Keratinocyte (primary cell): ENCODE results near the gene C10orf90. TPM values are rescaled to one million over a fixed set of nuclear protein-coding genes. Genes with fewer than 3 reads are reported as not detected.

Experiments
- DNase-seq: peaks from one replicate; pipeline ENCODE4 v3.0.0-alpha.2; 2011; ENCODE audit warnings: low read depth, missing footprints, low spot score
- FAIRE-seq: peaks from 2 replicates; lab custom pipeline; 2011; peaks lifted over from hg19 to GRCh38; lab: Jason Lieb, UNC
- H2AFZ ChIP-seq: 2 replicates; pipeline ENCODE4 v1.6.0; 2012; ENCODE audit warnings: low read length, control low read depth, inconsistent platforms; ENCODE audit not compliant: control insufficient read depth
- H3K27ac ChIP-seq: 2 replicates; pipeline ENCODE4 v1.5.1; 2011; ENCODE audit warnings: low read length; ENCODE audit not compliant: control insufficient read depth, insufficient read depth
- H3K27me3 ChIP-seq: 3 replicates; pipeline ENCODE4 v1.6.0; 2011; ENCODE audit warnings: low read length; ENCODE audit not compliant: control insufficient read depth, insufficient read depth; ENCODE audit errors: extremely low read depth
- H3K36me3 ChIP-seq, 2 experiments: 2 replicates in 1 of 2; 3 replicates in 1 of 2; pipeline ENCODE4 v1.5.1; 2011; ENCODE audit warnings: low read length in 2 of 2, mild to moderate bottlenecking in 1 of 2; ENCODE audit not compliant: control insufficient read depth in 2 of 2, insufficient read depth in 2 of 2; ENCODE audit errors: extremely low read depth in 1 of 2
- H3K4me1 ChIP-seq: 3 replicates; pipeline ENCODE4 v1.5.1; 2011; ENCODE audit warnings: low read length; ENCODE audit not compliant: control insufficient read depth, insufficient read depth; ENCODE audit errors: extremely low read depth
- H3K4me2 ChIP-seq: 3 replicates; pipeline ENCODE4 v1.6.0; 2011; ENCODE audit warnings: low read depth, low read length; ENCODE audit not compliant: control insufficient read depth, insufficient read depth; ENCODE audit errors: extremely low read depth
- H3K4me3 ChIP-seq, 3 experiments: fragments of 200-600 bp in 1 of 3; sonication (generic) in 1 of 3; 2 replicates in 2 of 3; 3 replicates in 1 of 3; pipeline ENCODE4 v1.5.1; 2011 to 2016; ENCODE audit warnings: low read length in 3 of 3, mild to moderate bottlenecking in 3 of 3, control low read depth in 2 of 3, inconsistent platforms in 1 of 3, low read depth in 1 of 3, mixed read lengths in 1 of 3, mixed run types in 1 of 3, moderate library complexity in 1 of 3; ENCODE audit not compliant: control insufficient read depth in 2 of 3, insufficient read depth in 2 of 3; ENCODE audit errors: extremely low read depth in 1 of 3
- H3K79me2 ChIP-seq: 2 replicates; pipeline ENCODE4 v1.6.0; 2012; ENCODE audit warnings: low read length; ENCODE audit not compliant: control insufficient read depth, insufficient read depth
- H3K9ac ChIP-seq: 3 replicates; pipeline ENCODE4 v1.6.0; 2011; ENCODE audit warnings: low read length; ENCODE audit not compliant: control insufficient read depth, insufficient read depth; ENCODE audit errors: extremely low read depth
- H3K9me1 ChIP-seq: 3 replicates; pipeline ENCODE4 v1.6.0; 2011; ENCODE audit warnings: low read length; ENCODE audit not compliant: control insufficient read depth, insufficient read depth; ENCODE audit errors: extremely low read depth
- H3K9me3 ChIP-seq: 2 replicates; pipeline ENCODE4 v1.5.1; 2012; ENCODE audit warnings: low read depth, low read length; ENCODE audit not compliant: control insufficient read depth
- H4K20me1 ChIP-seq: 3 replicates; pipeline ENCODE4 v1.6.0; 2011; ENCODE audit warnings: low read length; ENCODE audit not compliant: control insufficient read depth, insufficient read depth; ENCODE audit errors: extremely low read depth
- EZH2 ChIP-seq: IDR thresholded peaks from one replicate; pipeline ENCODE4 v1.6.1; 2012; ENCODE audit warnings: inconsistent platforms, mild to moderate bottlenecking, low read length, moderate library complexity
- dilution Hi-C: fragments of 300-500 bp; cut with MboI; formaldehyde crosslinking; loops from one replicate; pipeline ENCODE4 v1.7.0; 2020; ENCODE audit warnings: low sequenced_read_pairs; ENCODE audit not compliant: extremely low pct_ligation_motif_present
- polyA plus RNA-seq, 5 experiments: library from polyadenylated mRNA; depleted of rRNA in 3 of 5; stranded (reverse) in 3 of 5; stranded (forward) in 1 of 5; unstranded in 1 of 5; fragments of >200 nt; gene quantifications; 1 replicate in 1 of 5; 2 replicates in 3 of 5; 3 replicates in 1 of 5; pipeline versions ENCODE4 v1.2.1 to v1.2.3, GENCODE V29; 2011 to 2012; ENCODE audit warnings: missing spikeins in 2 of 5, low read depth in 1 of 5, low replicate concordance in 1 of 5
- TF ChIP-seq, protein P1 (sequence below), 3 experiments: IDR thresholded peaks in 1 of 3; conservative IDR thresholded peaks in 1 of 3; optimal IDR thresholded peaks in 1 of 3; 2 replicates in 2 of 3; 3 replicates in 1 of 3; pipeline versions ENCODE3 to v1.5.1; 2011; ENCODE audit warnings: low read length in 3 of 3, mild to moderate bottlenecking in 3 of 3, moderate library complexity in 2 of 3, control low read depth in 1 of 3, inconsistent platforms in 1 of 3; ENCODE audit not compliant: insufficient read depth in 2 of 3; ENCODE audit errors: extremely low read depth in 1 of 3

Gene C10orf90
- polyA plus RNA-seq, 1 donor (not counting 4 experiments of a cell fraction or from before 2014, with no cell fraction given), result not detected

DNA sequence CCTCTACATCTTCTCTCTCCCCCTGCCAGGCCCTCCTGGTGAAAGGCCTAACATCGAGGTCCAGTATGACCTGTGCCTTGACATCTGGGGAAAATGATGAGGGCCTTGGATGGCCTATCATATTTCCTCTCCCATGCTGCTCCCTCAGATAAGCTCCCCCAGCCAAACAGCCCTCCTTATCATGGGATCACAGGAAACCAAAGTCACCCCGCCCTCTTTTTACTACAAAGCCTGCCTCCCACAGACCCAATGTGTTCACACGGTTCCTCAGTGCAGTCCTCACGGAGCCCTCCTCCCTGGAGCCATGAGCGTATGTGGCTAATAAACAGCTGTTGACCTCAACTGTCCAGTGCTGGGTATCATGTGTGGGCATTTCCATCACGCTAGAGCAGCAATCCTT lies 32.0 kb downstream of the C10orf90 start:
- Histone ChIP-seq H3K36me3 (no peaks in the 10 kb centered on the region), H3K4me2 (no peak overlapping the region), H3K4me3 (no peak overlapping the region), H3K4me1 (no peaks in the 10 kb centered on the region), H4K20me1 (no peaks in the 10 kb centered on the region), H3K27ac (no peak overlapping the region), H3K9me1 (no peaks in the 10 kb centered on the region), H2AFZ (no peak overlapping the region), H3K9me3 (no peaks in the 10 kb centered on the region), H3K9ac (no peak overlapping the region), H3K79me2 (no peaks in the 10 kb centered on the region), H3K27me3 (no peaks in the 10 kb centered on the region)
- TF ChIP-seq, protein P1, sequence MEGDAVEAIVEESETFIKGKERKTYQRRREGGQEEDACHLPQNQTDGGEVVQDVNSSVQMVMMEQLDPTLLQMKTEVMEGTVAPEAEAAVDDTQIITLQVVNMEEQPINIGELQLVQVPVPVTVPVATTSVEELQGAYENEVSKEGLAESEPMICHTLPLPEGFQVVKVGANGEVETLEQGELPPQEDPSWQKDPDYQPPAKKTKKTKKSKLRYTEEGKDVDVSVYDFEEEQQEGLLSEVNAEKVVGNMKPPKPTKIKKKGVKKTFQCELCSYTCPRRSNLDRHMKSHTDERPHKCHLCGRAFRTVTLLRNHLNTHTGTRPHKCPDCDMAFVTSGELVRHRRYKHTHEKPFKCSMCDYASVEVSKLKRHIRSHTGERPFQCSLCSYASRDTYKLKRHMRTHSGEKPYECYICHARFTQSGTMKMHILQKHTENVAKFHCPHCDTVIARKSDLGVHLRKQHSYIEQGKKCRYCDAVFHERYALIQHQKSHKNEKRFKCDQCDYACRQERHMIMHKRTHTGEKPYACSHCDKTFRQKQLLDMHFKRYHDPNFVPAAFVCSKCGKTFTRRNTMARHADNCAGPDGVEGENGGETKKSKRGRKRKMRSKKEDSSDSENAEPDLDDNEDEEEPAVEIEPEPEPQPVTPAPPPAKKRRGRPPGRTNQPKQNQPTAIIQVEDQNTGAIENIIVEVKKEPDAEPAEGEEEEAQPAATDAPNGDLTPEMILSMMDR (optimal IDR thresholded peaks at IDR 0.05 in 1 of 3, IDR thresholded peaks at IDR 0.05 in 1 of 3, conservative IDR thresholded peaks at IDR 0.05 in 1 of 3; ENCODE audit: extremely low read depth in 1 of 3, insufficient read depth in 2 of 3, low read length in 3 of 3), result no peak
- no peak for TF ChIP-seq EZH2
- no peak for FAIRE-seq
- dilution Hi-C loops, result no loop called here
- DNase-seq, result no peak

GRCh38 chr10:126637501-126637900 lies 33.0 kb downstream of the C10orf90 start:
- Histone ChIP-seq H4K20me1 (no peaks in the 10 kb centered on the region), H3K79me2 (no peaks in the 10 kb centered on the region), H3K9me1 (no peaks in the 10 kb centered on the region), H3K9me3 (no peaks in the 10 kb centered on the region), H2AFZ (no peak overlapping the region), H3K4me1 (no peaks in the 10 kb centered on the region), H3K27ac (no peak overlapping the region), H3K4me3 (no peak overlapping the region), H3K9ac (no peak overlapping the region), H3K27me3 (no peaks in the 10 kb centered on the region), H3K4me2 (no peak overlapping the region), H3K36me3 (no peaks in the 10 kb centered on the region)
- TF ChIP-seq, protein P1 (optimal IDR thresholded peaks at IDR 0.05 in 1 of 3, IDR thresholded peaks at IDR 0.05 in 1 of 3, conservative IDR thresholded peaks at IDR 0.05 in 1 of 3; ENCODE audit: extremely low read depth in 1 of 3, insufficient read depth in 2 of 3, low read length in 3 of 3), result no peak
- no peak for TF ChIP-seq EZH2
- DNase-seq (no peak), FAIRE-seq (no peak)
- dilution Hi-C loops, result no loop called here
